A549 (cell line): ENCODE results near the gene HIVEP3. TPM values are rescaled to one million over a fixed set of nuclear protein-coding genes. Genes with fewer than 3 reads are reported as not detected.

Experiments
- ATAC-seq, 2 experiments: fragments of 200-7000 bp in 1 of 2; fragments of >200 bp in 1 of 2; cut with Nextera tagmentation in 1 of 2; cut with Tn5 transposase in 1 of 2; 3 replicates each; pipeline versions ENCODE4 v1.8.0 to v1.9.1; 2018 to 2020; ENCODE audit warnings: mild to moderate bottlenecking in 1 of 2, moderate library complexity in 1 of 2
- CTCF ChIA-PET: fragments of 300-600 bp; sonication (Branson Sonifier 250); formaldehyde crosslinking; extraction: SDS; loops from one replicate; lab custom pipeline; 2021; ENCODE audit warnings: antibody characterized with exemption, inconsistent platforms; lab: Yijun Ruan, JAX
- POLR2A ChIA-PET: fragments of 350-600 bp; formaldehyde crosslinking; extraction: SDS; loops from one replicate; lab custom pipeline; 2021; ENCODE audit warnings: antibody characterized with exemption, inconsistent platforms; lab: Yijun Ruan, JAX
- DNase-seq, 2 experiments: peaks; one replicate each; pipeline versions ENCODE4 v3.0.0 to v3.0.0-alpha.2; 2011 to 2016; ENCODE audit warnings: low read depth in 1 of 2, low spot score in 1 of 2
- FAIRE-seq: peaks from 2 replicates; lab custom pipeline; 2011; peaks lifted over from hg19 to GRCh38; lab: Jason Lieb, UNC
- H3K27ac ChIP-seq, 2 experiments: fragments of >200 bp; sonication (Bioruptor Twin); formaldehyde crosslinking; 3 replicates each; pipeline ENCODE4 v1.5.1; 2016 to 2017
- H3K4me1 ChIP-seq: fragments of >200 bp; sonication (Bioruptor Twin); formaldehyde crosslinking; 3 replicates; pipeline ENCODE4 v1.6.1; 2016
- H3K4me2 ChIP-seq: fragments of >200 bp; sonication (Bioruptor Twin); formaldehyde crosslinking; 3 replicates; pipeline ENCODE4 v1.6.1; 2016
- H3K4me3 ChIP-seq: fragments of >200 bp; sonication (Bioruptor Twin); formaldehyde crosslinking; 3 replicates; pipeline ENCODE4 v1.5.1; 2016
- H3K9me3 ChIP-seq: fragments of >200 bp; sonication (Bioruptor Twin); formaldehyde crosslinking; 3 replicates; pipeline ENCODE4 v1.6.1; 2016
- ATOH8 ChIP-seq: fragments of 250-450 bp; sonication (Bioruptor Pico); IDR thresholded peaks from 2 replicates; pipeline ENCODE4 v1.5.0; 2020; ENCODE audit warnings: low read depth, mild to moderate bottlenecking, moderate library complexity
- CBX8 ChIP-seq: fragments of 200-600 bp; sonication (generic); IDR thresholded peaks from 2 replicates; pipeline ENCODE4 v1.6.1; 2016
- EHMT2 ChIP-seq: fragments of 200-600 bp; sonication (generic); IDR thresholded peaks from 2 replicates; pipeline ENCODE4 v1.6.1; 2016; ENCODE audit warnings: antibody characterized with exemption, low read depth, mild to moderate bottlenecking, moderate library complexity
- ESRRA ChIP-seq: fragments of 150-350 bp; IDR thresholded peaks from 2 replicates; pipeline ENCODE4 v1.6.1; 2014; ENCODE audit warnings: mild to moderate bottlenecking, low read length, borderline replicate concordance
- FOSB ChIP-seq: fragments of 250-450 bp; sonication (Bioruptor Pico); IDR thresholded peaks from 2 replicates; pipeline ENCODE4 v1.5.0; 2020; ENCODE audit warnings: mild to moderate bottlenecking, moderate library complexity
- FOXS1 ChIP-seq: fragments of 250-450 bp; sonication (Bioruptor Pico); IDR thresholded peaks from 2 replicates; pipeline ENCODE4 v1.5.0; 2020; ENCODE audit warnings: mild to moderate bottlenecking, moderate library complexity
- HDAC2 ChIP-seq: fragments of 200-600 bp; sonication (generic); IDR thresholded peaks from 2 replicates; pipeline ENCODE4 v1.6.1; 2016
- HES2 ChIP-seq: fragments of >200 bp; sonication (Bioruptor Twin); formaldehyde crosslinking; IDR thresholded peaks from 2 replicates; pipeline ENCODE4 v1.6.1; 2016
- HEYL ChIP-seq: fragments of 250-450 bp; sonication (Bioruptor Pico); IDR thresholded peaks from 2 replicates; pipeline ENCODE4 v1.8.0; 2021; ENCODE audit warnings: mild to moderate bottlenecking, moderate library complexity
- HOXB13 ChIP-seq: fragments of 250-450 bp; sonication (Bioruptor Pico); IDR thresholded peaks from 2 replicates; pipeline ENCODE4 v1.5.0; 2020; ENCODE audit warnings: low read depth, mild to moderate bottlenecking, moderate library complexity
- KDM1A ChIP-seq: fragments of 200-600 bp; sonication (generic); IDR thresholded peaks from 2 replicates; pipeline ENCODE4 v1.6.1; 2016; ENCODE audit warnings: low read depth, mild to moderate bottlenecking
- MAFK ChIP-seq: fragments of 450-650 bp; IDR thresholded peaks from 2 replicates; pipeline ENCODE4 v1.6.1; 2014; ENCODE audit not compliant: partially characterized antibody
- MYC ChIP-seq: IDR thresholded peaks from 2 replicates; pipeline ENCODE4 v1.6.1; 2012; ENCODE audit warnings: mild to moderate bottlenecking, inconsistent platforms, low read length, improper control_type of control experiment, borderline replicate concordance
- POLR2A ChIP-seq: IDR thresholded peaks from 2 replicates; pipeline ENCODE4 v1.6.1; 2012; ENCODE audit warnings: mild to moderate bottlenecking, low read length
- RAD21 ChIP-seq, 2 experiments: fragments of >200 bp in 1 of 2; sonication (Bioruptor Twin) in 1 of 2; formaldehyde crosslinking in 1 of 2; IDR thresholded peaks in 1 of 2; conservative IDR thresholded peaks in 1 of 2; 2 replicates in 1 of 2; 3 replicates in 1 of 2; pipeline ENCODE4 v1.6.1; 2012 to 2018; ENCODE audit warnings: inconsistent platforms in 1 of 2
- RCOR1 ChIP-seq: fragments of 150-350 bp; IDR thresholded peaks from 2 replicates; pipeline ENCODE4 v1.6.1; 2014; ENCODE audit warnings: antibody characterized with exemption, low read length, low read depth
- RNF2 ChIP-seq: fragments of 200-600 bp; sonication (generic); IDR thresholded peaks from 2 replicates; pipeline ENCODE4 v1.6.1; 2016; ENCODE audit warnings: low read depth, mild to moderate bottlenecking, antibody characterized with exemption, moderate library complexity, borderline replicate concordance
- TP53 ChIP-seq: fragments of 250-450 bp; sonication (Bioruptor Pico); IDR thresholded peaks from 2 replicates; pipeline ENCODE4 v1.5.0; 2021; ENCODE audit warnings: mild to moderate bottlenecking, moderate library complexity
- ZFP36 ChIP-seq: fragments of 450-650 bp; IDR thresholded peaks from 2 replicates; pipeline ENCODE4 v1.6.1; 2014; ENCODE audit warnings: borderline replicate concordance; ENCODE audit not compliant: partially characterized antibody
- WGBS: methylation state at CpG from one replicate; pipeline ENCODE4 v1.1.6; 2017; ENCODE audit errors: missing lambda C conversion rate; 5-methylcytosine and 5-hydroxymethylcytosine counted together
- polyA plus RNA-seq, 4 experiments: library from polyadenylated mRNA; depleted of rRNA in 3 of 4; stranded (reverse); fragments of >200 nt; fragmentation: RNase III in 1 of 4; extraction: RNeasy Plus Mini Kit Qiagen cat#74134 plus additional on column Dnase treatment in 1 of 4; gene quantifications; 2 replicates in 3 of 4; 3 replicates in 1 of 4; pipeline ENCODE4 v1.2.3, GENCODE V29; 2011 to 2017
- TF ChIP-seq, protein P1 (sequence below): IDR thresholded peaks from 2 replicates; pipeline ENCODE4 v1.6.1; 2012; ENCODE audit warnings: low read depth, borderline replicate concordance

HIVEP3 gene
- polyA plus RNA-seq, 2 of the 4 experiments (the other 2 are of a cell fraction): 1.5 to 2.0 TPM

GRCh38 chr1:41846625-41847405, 71.9 kb downstream of the HIVEP3 start (continued):
- TF ChIP-seq CBX8 (no peak), HEYL (CRISPR knock-in tag) (no peak), ZFP36 (no peak)

- DNase-seq (no peak), FAIRE-seq (no peak), ATAC-seq (no peak)
- ChIA-PET CTCF (no interaction called here), POLR2A (no interaction called here)
- Histone ChIP-seq H3K4me2 (no peak overlapping the region), H3K4me1 (peaks cover 7% of the 10 kb centered on the region; the same call in 2 of the 3 replicates), H3K27ac (no peak overlapping the region), H3K4me3 (no peak overlapping the region), H3K9me3 (no peaks in the 10 kb centered on the region)
- TF ChIP-seq TP53 (CRISPR knock-in tag) (no peak), HDAC2 (no peak), ATOH8 (CRISPR knock-in tag) (no peak), RAD21 (conservative IDR thresholded peaks at IDR 0.05 in 1 of 2, IDR thresholded peaks at IDR 0.05 in 1 of 2) (no peak), MYC (no peak), EHMT2 (no peak), FOXS1 (CRISPR knock-in tag) (no peak), HES2 (no peak), CBX8 (no peak)
- TF ChIP-seq, protein P1, sequence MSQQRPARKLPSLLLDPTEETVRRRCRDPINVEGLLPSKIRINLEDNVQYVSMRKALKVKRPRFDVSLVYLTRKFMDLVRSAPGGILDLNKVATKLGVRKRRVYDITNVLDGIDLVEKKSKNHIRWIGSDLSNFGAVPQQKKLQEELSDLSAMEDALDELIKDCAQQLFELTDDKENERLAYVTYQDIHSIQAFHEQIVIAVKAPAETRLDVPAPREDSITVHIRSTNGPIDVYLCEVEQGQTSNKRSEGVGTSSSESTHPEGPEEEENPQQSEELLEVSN: no peak
- 79% methylated on average over 2 of the region's 2 CpGs for WGBS
These were observed 73.9 kb downstream of the HIVEP3 start for GRCh38 chr1:41844781-41845272.

- FAIRE-seq (no peak), DNase-seq (no peak), ATAC-seq (no peak)
- Histone ChIP-seq H3K27ac (no peak overlapping the region), H3K4me1 (peaks cover 7% of the 10 kb centered on the region; the same call in 2 of the 3 replicates), H3K4me3 (no peak overlapping the region), H3K9me3 (no peaks in the 10 kb centered on the region), H3K4me2 (no peak overlapping the region)
- CTCF ChIA-PET: no interaction called here
- TF ChIP-seq MAFK (no peak), RAD21 (conservative IDR thresholded peaks at IDR 0.05 in 1 of 2, IDR thresholded peaks at IDR 0.05 in 1 of 2) (no peak), FOSB (no peak), FOXS1 (CRISPR knock-in tag) (no peak)
- POLR2A ChIA-PET: no interaction called here
- WGBS: 95% methylated on average over 8 of the region's 8 CpGs
These were observed 74.5 kb downstream of the HIVEP3 start for GRCh38 chr1:41844255-41844654.

DNA sequence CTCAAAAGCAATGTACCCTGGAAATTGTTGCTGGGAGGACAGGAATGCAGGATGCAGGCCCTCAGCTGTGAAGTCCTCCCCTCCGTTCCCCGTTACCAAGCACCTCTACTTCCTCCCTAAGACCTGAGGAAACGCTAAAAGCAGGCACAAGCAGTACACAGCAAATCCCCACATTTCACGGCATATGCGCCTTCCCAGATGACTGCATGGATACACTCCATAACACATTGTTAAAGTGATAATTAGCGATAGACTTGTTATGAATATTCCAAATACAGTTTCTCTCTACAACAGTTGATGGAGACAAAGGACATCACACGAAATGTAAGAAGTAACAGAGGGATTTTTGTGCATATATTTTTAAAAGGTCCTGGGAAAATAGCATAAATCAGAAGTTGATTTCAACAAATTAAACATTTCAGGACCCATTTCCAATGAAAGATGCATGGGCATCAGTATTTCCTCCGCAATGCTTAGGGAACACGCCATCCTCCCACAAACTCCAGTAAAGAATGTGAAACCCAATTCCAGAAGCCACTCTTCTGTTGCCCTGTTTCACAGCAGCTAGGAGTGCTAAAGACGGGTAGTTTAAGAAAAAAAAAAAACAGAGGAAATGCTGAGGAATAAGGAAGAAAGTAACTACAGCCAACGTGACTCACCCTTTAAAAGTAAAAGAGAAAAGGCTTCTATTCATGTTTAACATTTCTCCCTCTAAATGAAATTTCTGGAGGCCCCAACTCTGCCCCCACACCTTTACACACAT, 75.5 kb downstream of the HIVEP3 start:
- no peak for TF ChIP-seq ESRRA
- TF ChIP-seq RNF2: no peak
- no peak for TF ChIP-seq RCOR1
- no peak for TF ChIP-seq HDAC2
- no peak for TF ChIP-seq KDM1A
- no peak for TF ChIP-seq POLR2A
- TF ChIP-seq RAD21 (conservative IDR thresholded peaks at IDR 0.05 in 1 of 2, IDR thresholded peaks at IDR 0.05 in 1 of 2): no peak
- no peak for TF ChIP-seq HOXB13 (CRISPR knock-in tag)
- POLR2A ChIA-PET: no interaction called here
- DNase-seq (no peak), FAIRE-seq (no peak), ATAC-seq (no peak)
- Histone ChIP-seq H3K4me2 (no peak overlapping the region), H3K27ac (no peak overlapping the region), H3K9me3 (no peaks in the 10 kb centered on the region), H3K4me3 (no peak overlapping the region), H3K4me1 (peaks cover 7% of the 10 kb centered on the region; the same call in 2 of the 3 replicates)
- WGBS: 78% methylated on average over 11 of the region's 11 CpGs
- CTCF ChIA-PET: interaction anchor here (0.9 kb wide), 1 partner anchor 29 kb away, joined by 3 read pairs; no protein-coding TSS in a partner anchor
